Measurements from ENCODE around the gene TAP2. TPM values are rescaled to one million over a fixed set of nuclear protein-coding genes. Genes with fewer than 3 reads are reported as not detected.
A peak's percentile ranks its signal among the peaks of the same experiment; 100 is the strongest.

TAP2 gene
- 22.9 to 24.2 TPM (median 23.6 TPM) in 3 replicates for total RNA-seq

- Mint-ChIP-seq H3K9me3 (no peaks in the 10 kb centered on the region), H3K4me1 (peaks cover 11% of the 10 kb centered on the region), H3K27ac (peak within 1 kb of the TSS; percentile 89), H3K36me3 (peaks cover 18% of the 10 kb centered on the region), H3K4me3 (peak within 1 kb of the TSS; percentile 87), H3K27me3 (ENCODE audit: low read depth) (peaks cover 17% of the 10 kb centered on the region)
- TF ChIP-seq CTCF (IDR thresholded peaks at IDR 0.05; ENCODE audit: unreplicated experiment), result peak; percentile 91
- DNase-seq (ENCODE audit: low spot score in 2 of 2, unreplicated experiment in 2 of 2), result peak; percentile 91 to 100
Measured at GRCh38 chr6:32838114-32838958, at the start of gene TAP2. Gene TAP2 (minus strand): TSS chr6:32838739. CDS start chr6:32838233, 506 bp downstream.

- Mint-ChIP-seq H3K9me3 (no peaks in the 10 kb centered on the region), H3K4me3 (no peak overlapping the region), H3K27ac (no peak overlapping the region), H3K36me3 (no peaks in the 10 kb centered on the region), H3K4me1 (peaks cover 13% of the 10 kb centered on the region), H3K27me3 (ENCODE audit: low read depth) (peaks cover 34% of the 10 kb centered on the region)
- no peak for DNase-seq (ENCODE audit: low spot score in 2 of 2, unreplicated experiment in 2 of 2)
- TF ChIP-seq CTCF (IDR thresholded peaks at IDR 0.05; ENCODE audit: unreplicated experiment), result no peak
Measured at GRCh38 chr6:32887616-32888015, 49.1 kb upstream of the TAP2 start.

GRCh38 chr6:32886681-32887383, 48.3 kb upstream of the TAP2 start:
- DNase-seq (ENCODE audit: low spot score in 2 of 2, unreplicated experiment in 2 of 2), result no peak
- peaks cover 37% of the 10 kb centered on the region for H3K27me3 Mint-ChIP-seq (ENCODE audit: low read depth)

GRCh38 chr6:32885698-32886286, 47.3 kb upstream of the TAP2 start:
- Mint-ChIP-seq H3K36me3 (no peaks in the 10 kb centered on the region), H3K9me3 (no peaks in the 10 kb centered on the region), H3K4me1 (peaks cover 13% of the 10 kb centered on the region), H3K4me3 (no peak overlapping the region), H3K27ac (no peak overlapping the region), H3K27me3 (ENCODE audit: low read depth) (peaks cover 44% of the 10 kb centered on the region)
- DNase-seq (ENCODE audit: low spot score in 2 of 2, unreplicated experiment in 2 of 2), result no peak
- peak; percentile 72 for TF ChIP-seq CTCF (IDR thresholded peaks at IDR 0.05; ENCODE audit: unreplicated experiment)

More at GRCh38 chr6:32886681-32887383, 48.3 kb upstream of the TAP2 start:
- no peaks in the 10 kb centered on the region for H3K9me3 Mint-ChIP-seq
- H3K36me3 Mint-ChIP-seq, result no peaks in the 10 kb centered on the region
- peaks cover 13% of the 10 kb centered on the region for H3K4me1 Mint-ChIP-seq
- no peak overlapping the region for H3K4me3 Mint-ChIP-seq
- no peak for TF ChIP-seq CTCF (IDR thresholded peaks at IDR 0.05; ENCODE audit: unreplicated experiment)
- peak overlapping the region; percentile 6 for H3K27ac Mint-ChIP-seq

- DNase-seq (ENCODE audit: low spot score in 2 of 2, unreplicated experiment in 2 of 2), result no peak
- peaks cover 45% of the 10 kb centered on the region for H3K27me3 Mint-ChIP-seq (ENCODE audit: low read depth)
- TF ChIP-seq CTCF (IDR thresholded peaks at IDR 0.05; ENCODE audit: unreplicated experiment), result no peak
- H3K4me3 Mint-ChIP-seq, result no peak overlapping the region
- no peaks in the 10 kb centered on the region for H3K9me3 Mint-ChIP-seq
- no peaks in the 10 kb centered on the region for H3K36me3 Mint-ChIP-seq
- no peak overlapping the region for H3K27ac Mint-ChIP-seq
- peaks cover 13% of the 10 kb centered on the region for H3K4me1 Mint-ChIP-seq
Measured at GRCh38 chr6:32883789-32884188, 45.2 kb upstream of the TAP2 start.

All from mesothelial cell of epicardium (in vitro differentiated cells).